Epithelial cell of esophagus (primary cell): ENCODE measurements around the gene CDH4.

ENCODE experiments used
- DNase-seq: peaks from one replicate; pipeline ENCODE4 v3.0.0; 2010; ENCODE audit warnings: low read depth
- H3K4me3 ChIP-seq: 2 replicates; pipeline ENCODE4 v1.5.1; 2011; ENCODE audit warnings: mild to moderate bottlenecking, low read length, control low read depth
- TF ChIP-seq, protein P1 (sequence below): IDR thresholded peaks from 2 replicates; pipeline ENCODE4 v1.5.1; 2011; ENCODE audit warnings: low read depth, mild to moderate bottlenecking, low read length, control low read depth, inconsistent platforms; ENCODE audit not compliant: insufficient read depth; ENCODE audit errors: missing control alignments

The CDH4 gene

DNA sequence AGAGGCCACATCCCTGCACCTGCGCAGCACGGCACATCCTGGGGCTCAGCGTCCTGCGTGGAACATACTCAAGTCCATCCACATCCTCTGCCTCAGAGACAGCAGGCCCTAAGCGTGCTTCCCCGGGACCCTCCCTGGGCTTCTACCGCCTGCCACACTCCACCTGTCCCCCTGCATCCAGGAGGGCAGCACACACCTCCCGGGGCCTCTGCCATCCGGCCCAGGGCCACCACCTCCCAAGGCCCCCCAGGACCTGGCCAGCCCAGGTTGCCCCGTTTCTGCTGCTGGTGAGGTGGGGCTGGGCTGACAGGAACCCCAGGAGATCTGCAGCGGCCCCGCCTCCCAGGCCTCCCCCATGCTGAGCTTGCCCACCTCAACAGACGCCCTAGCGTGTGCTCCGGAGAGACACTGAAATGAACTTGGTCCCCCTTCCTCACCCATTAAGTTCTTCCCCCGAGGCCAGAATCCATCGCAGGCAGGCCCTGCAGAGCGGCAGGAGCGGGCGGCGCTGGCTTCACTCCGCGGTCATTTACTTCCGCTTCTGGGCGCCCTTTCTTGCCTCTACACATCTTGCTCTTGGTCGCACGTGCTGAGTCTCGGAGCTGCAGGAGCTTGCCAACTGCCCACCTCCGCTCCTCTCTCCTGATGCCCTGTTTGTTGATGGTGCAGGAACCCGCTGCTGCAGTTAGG is 578.3 kb downstream of the CDH4 start:
- DNase-seq: no peak
- TF ChIP-seq, protein P1, sequence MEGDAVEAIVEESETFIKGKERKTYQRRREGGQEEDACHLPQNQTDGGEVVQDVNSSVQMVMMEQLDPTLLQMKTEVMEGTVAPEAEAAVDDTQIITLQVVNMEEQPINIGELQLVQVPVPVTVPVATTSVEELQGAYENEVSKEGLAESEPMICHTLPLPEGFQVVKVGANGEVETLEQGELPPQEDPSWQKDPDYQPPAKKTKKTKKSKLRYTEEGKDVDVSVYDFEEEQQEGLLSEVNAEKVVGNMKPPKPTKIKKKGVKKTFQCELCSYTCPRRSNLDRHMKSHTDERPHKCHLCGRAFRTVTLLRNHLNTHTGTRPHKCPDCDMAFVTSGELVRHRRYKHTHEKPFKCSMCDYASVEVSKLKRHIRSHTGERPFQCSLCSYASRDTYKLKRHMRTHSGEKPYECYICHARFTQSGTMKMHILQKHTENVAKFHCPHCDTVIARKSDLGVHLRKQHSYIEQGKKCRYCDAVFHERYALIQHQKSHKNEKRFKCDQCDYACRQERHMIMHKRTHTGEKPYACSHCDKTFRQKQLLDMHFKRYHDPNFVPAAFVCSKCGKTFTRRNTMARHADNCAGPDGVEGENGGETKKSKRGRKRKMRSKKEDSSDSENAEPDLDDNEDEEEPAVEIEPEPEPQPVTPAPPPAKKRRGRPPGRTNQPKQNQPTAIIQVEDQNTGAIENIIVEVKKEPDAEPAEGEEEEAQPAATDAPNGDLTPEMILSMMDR: no peak
- no peak overlapping the region for H3K4me3 ChIP-seq

DNA sequence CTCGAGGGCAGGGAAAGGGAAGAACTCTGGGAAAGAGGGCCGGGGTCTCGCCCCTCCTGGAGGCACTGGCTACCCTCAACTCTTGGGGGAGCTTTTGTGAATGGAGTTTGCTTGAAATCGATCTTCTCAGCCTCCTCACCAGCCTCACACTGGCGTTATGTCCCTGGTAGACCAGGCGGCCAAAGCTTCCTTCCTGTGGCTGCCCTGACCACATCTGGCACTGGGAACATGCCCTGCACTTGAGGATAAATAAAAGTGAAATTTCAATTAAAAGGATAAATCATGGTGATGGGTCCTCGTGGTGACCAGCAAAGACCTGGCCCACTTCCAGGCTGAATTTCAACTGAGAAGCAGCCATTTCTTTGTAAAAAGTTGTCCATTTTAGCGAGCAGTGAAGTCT is 578.9 kb downstream of the CDH4 start:
- no peak overlapping the region for H3K4me3 ChIP-seq
- TF ChIP-seq, protein P1: no peak
- no peak for DNase-seq

DNA sequence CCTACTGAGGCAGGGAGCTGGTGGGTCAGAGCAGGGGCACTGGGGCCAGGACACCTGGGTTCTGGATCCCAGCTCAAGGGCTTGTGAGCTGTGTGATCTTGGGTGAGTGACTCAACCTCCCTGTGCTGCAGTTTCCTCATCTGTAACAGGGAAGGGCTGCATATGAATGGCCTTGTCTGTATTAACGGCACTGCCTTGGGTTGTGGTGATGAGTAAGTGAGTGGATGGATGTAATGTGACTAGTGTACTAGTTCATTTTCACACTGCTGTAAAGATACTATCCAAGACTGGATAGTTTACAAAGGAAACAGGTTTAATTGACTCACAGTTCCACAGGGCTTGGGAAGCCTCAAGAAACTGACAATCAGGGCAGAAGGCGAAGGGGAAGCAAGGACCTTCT is 580.1 kb downstream of the CDH4 start:
- DNase-seq: peak; percentile 1
- no peak overlapping the region for H3K4me3 ChIP-seq
- TF ChIP-seq, protein P1: no peak

DNA sequence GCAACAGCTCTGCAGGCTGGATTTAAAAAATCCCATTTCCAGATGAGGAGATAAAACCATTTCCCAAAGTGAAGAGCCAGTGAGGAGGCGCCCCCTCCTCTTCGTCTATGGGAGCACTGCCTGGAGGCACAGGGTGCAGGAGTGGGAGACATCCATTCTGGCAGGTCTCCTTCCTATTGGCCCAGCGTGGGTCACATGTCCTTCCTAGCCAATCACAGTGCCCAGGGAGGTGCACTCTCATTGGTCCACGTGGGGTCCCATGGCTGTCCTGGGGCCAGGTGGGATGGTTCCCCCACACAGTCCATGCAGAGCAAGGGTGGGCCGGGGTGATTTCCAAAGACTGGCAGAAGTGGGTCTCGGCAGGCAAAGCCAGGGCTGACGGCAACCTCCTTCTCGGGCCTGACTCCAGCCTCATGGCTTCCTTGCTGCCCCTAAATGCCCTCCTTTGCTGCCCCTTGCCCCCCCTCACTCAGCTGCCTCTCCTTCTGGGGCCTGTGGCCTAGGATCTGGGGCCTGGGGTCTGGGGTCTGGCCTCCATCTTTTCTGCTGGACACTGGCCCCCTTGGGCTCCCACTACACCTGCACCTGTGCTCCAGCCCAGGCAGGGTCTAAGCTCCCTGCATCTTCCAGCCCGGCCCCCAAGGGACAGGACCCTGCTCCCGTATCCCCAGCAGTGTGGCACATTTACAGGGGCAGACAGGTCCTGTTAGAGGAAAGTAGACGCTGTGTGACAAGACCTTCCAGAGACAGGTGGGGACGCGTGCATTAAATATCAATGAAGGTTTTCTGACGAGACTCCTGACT is 581.9 kb downstream of the CDH4 start:
- TF ChIP-seq, protein P1: no peak
- H3K4me3 ChIP-seq: no peak overlapping the region
- DNase-seq: no peak

DNA sequence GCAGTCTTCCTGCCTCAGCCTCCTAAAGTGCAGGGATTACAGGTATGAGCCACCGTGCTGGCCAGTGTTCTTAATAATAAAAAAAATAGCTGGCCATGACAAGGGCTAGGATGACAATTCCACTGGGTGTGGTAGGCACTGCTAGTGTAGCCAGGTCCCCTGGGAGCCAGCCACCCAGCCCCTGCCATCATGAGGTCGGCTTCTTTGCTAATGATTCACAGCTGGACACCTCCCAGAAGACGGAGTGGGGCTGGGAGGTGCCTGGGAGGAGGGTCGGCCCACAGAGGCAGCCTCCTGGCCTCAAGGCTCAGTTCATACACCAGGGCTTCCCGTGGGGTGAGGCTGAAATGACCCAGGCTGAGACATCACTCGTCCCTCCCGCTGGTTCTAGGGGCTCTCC is 583.2 kb downstream of the CDH4 start:
- TF ChIP-seq, protein P1: no peak
- no peak for DNase-seq
- no peak overlapping the region for H3K4me3 ChIP-seq

DNA sequence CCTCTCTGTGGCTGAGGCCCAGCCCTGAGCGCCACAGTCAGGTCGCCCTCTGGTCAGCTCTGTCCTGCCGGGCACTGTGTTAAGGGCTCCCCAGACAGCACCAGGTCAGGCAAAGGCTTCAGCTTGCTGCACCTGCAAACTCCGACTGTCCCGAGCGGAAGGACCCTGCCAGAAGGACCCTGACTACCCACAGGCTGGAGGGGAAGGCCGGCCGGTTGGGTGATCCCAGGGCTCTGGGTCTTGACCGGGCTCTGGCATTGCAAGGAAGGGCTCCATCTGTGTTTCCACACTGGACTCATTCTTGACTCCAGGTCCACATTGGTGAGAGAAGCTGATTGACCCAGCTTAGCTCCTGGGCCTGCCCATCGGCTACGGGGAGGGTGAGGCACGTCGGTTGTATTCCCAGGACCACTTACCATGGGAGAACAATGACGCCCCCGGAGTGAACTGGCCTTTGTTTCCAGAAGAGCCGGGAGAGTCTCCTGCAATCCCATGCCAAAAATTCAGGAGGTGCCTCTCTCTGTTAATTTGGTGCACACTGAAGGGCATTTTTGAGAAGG is 583.8 kb downstream of the CDH4 start:
- no peak for DNase-seq
- TF ChIP-seq, protein P1: no peak

DNA sequence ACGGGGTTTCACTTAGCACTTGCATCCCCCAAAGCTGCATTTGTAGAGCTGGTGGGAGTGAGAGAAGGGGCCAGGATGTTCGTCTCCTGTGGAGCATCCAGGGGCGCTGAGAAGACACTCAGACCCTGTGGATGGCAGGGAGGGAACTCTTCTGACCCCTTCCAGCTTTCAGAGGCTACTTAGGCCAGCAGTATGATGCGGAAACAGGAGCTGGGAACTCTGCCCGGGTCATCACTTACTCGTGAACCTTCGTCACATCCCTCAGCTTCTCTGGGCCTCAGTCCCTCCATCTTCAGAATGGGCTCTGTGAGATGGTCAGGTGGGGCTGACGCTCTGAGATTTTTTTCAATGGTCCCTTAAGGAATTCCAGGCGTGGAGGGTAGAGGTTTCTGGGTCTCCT is 585.1 kb downstream of the CDH4 start:
- DNase-seq: no peak
- TF ChIP-seq, protein P1: no peak
- no peak overlapping the region for H3K4me3 ChIP-seq

More for the DNA sequence above, 583.8 kb downstream of the CDH4 start:
- no peak overlapping the region for H3K4me3 ChIP-seq
